HG03175 (cell line): Measurements from ENCODE around the gene NUDT9.
"Not testable (repeated sequence)": the region's sequence is repeated elsewhere in the genome, so short reads cannot be mapped to it uniquely, and the experiment has no call there.

ENCODE experiments used
- ATAC-seq: cut with Tn5 transposase; IDR thresholded peaks from one replicate; pipeline ENCODE4 v1.9.1; 2021; ENCODE audit warnings: mild to moderate bottlenecking, moderate library complexity; ENCODE audit not compliant: unreplicated experiment

The NUDT9 gene

DNA sequence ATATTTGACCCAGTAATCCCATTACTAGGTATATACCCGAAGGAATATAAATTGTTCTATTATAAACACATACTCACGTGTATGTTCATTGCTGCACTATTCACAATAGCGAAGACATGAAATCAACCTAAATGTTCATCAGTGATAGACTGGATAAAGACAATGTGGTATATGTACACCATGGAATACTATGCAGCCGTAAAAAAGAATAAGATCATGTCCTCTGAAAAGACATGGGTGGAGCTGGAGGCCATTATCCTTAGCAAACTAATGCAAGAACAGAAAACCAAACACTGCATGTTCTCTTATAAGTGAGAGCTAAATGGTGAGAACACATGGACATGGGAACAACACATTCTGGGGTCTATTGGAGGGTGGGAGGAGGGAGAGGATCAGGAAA is 36.5 kb downstream of the NUDT9 start:
- no peak for ATAC-seq

DNA sequence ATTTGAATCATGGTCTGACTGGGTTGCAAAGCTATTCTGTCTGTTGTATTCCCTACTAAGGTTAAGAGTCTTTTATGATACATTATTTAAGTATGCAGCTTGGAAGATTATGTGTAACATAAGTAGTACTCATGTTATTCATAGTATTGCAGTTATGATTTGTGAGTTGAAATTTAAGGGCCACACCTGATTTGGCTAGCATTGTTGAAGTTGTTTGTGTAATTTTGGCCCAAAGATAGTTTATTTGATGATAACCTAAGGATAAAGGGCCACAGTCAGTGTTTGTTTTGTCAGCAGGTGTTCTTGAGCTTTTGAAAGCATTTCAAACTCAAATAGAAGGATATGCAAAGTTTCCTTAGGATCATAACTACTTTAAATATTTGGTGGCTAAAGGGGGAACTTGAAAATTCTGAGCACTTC is 38.9 kb downstream of the NUDT9 start:
- ATAC-seq, result no peak

- ATAC-seq, result no peak
These were observed 39.7 kb downstream of the NUDT9 start for GRCh38 chr4:87462102-87462501.

DNA sequence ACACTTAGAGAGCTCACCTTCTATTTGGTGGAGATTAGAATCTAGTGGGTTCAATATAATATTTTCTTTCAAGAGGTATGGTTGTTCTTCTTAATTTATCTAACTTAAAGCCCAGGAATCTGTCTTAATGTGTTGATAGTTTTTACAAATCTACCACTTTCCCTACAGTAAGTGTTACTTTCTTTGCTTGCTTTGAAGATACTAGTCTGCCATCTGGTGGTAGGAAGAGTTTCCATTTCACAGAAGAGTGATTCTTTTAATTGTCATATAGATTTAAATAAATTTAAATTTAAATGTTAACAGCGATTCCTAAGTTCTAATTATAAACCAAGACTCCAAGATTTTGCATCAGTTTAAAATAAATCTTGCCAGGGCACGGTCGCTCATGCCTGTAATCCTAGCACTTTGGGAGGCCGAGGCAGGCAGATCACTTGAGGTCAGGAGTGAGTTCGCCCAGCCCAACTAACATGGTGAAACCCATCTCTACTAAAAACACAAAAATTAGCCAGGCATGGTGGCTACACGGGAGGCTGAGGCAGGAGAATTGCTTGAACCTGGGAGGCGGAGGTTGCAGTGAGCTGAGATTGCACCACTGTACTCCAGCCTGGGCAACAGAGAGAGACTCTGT is 43.5 kb downstream of the NUDT9 start:
- peak; percentile 67 for ATAC-seq

DNA sequence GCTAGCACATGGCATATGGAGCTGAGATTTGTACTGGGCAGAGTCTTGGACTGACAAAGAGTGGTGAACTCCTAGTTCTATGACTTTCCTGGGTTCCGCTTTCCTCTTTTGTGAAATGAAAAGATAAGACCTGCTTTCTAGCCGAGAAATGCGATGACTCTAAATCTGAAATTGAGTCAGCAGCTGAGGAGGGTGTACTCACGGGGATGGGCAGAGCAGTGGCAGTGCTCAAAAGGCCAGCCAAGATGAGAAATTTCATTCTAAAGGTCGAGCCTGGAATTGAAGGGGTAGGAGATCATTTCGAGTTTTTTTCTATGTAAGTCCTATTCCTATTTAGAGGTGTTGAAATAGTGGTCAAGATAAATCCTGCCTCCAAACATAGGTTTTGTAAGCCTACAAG is 47.0 kb downstream of the NUDT9 start:
- ATAC-seq, result no peak

- ATAC-seq, result no peak
These were observed 54.6 kb downstream of the NUDT9 start for GRCh38 chr4:87476934-87477333.

GRCh38 chr4:87478732-87479250 is 56.4 kb downstream of the NUDT9 start:
- no peak for ATAC-seq

DNA sequence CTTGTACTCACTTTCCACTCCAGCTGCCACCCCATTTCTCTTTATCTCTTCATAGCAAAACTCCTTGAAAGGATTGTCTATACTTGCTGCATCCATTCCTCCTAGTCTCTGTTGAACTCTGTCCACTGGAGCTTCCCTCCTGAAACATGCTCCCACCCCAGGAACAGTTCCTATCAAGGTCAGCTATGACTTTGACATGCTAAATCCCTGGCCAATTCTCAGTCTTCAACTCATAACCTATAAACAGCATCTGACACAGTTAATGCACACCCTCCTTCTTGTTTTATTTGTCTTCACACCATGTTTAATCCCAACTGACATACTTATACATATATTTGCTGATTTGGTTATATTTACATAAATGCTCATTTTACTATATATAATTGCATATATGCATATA is 59.0 kb downstream of the NUDT9 start:
- ATAC-seq, result no peak

DNA sequence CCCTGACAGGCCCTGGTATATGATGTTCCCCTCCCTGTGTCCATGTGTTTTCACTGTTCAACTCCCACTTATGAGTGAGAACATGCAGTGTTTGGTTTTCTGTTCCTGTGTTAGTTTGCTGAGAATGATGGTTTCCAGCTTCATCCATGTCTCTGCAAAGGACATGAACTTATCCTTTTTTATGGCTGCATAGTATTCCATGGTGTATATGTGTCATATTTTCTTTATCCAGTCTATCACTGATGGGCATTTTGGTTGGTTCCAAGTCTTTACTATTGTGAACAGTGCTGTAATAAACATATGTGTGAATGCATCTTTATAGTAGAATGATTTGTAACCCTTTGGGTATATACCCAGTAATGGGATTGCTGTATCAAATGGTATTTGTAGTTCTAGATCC is 60.9 kb downstream of the NUDT9 start:
- ATAC-seq, result not testable (repeated sequence)

DNA sequence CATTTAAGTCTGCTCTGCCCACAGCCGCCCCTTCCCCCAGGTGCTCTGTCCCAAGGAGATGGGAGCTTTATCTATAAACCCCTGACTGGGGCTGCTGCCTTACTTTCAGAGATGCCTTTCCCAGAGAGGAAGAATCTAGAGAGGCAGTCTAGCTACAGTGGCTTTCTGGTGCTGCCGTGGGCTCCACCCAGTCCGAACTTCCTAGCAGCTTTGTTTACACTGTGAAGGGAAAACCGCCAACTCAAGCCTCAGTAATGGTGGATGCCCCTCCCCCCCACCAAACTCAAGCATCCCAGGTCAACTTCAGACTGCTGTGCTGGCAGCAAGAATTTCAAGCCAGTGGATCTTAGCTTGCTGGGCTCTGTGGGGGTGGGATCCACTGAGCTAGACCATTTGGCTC is 66.3 kb downstream of the NUDT9 start:
- ATAC-seq, result not testable (repeated sequence)

GRCh38 chr4:87489678-87490077 is 67.3 kb downstream of the NUDT9 start:
- ATAC-seq, result no peak

DNA sequence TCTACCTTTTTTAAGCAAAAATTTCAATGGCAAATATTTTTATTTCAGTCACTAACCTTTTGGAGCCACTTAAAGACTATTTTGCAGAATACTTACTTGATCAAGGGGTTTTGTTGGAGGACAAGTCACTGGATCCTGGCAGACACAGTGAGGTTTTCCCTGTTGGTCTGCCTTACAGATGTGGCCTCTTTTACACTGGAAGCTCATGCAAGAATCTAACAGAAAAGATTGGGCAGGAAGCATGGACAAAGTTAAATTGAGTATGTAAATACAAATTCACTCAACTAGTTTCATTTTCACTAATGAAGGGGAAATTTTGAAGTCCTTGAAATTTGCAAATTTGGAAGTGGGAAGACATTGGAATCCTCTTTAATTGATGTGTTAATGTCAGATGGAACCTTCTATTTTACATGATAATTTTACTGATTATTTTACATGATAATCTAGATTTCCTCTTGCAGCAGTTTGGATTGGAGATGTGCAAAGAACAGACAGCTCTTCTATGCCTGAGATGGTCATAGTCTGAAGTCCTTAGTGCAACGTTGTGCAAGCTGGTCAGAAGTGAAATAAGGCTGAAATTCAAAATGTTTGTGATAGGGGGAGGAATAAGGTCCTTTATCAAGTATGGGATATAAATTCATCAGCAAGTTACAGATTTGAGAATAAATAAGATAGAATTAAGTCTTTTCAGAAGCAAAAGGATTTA is 68.4 kb downstream of the NUDT9 start:
- ATAC-seq, result no peak

GRCh38 chr4:87491436-87491835 is 69.1 kb downstream of the NUDT9 start:
- no peak for ATAC-seq

GRCh38 chr4:87491851-87492250 is 69.5 kb downstream of the NUDT9 start:
- not testable (repeated sequence) for ATAC-seq

DNA sequence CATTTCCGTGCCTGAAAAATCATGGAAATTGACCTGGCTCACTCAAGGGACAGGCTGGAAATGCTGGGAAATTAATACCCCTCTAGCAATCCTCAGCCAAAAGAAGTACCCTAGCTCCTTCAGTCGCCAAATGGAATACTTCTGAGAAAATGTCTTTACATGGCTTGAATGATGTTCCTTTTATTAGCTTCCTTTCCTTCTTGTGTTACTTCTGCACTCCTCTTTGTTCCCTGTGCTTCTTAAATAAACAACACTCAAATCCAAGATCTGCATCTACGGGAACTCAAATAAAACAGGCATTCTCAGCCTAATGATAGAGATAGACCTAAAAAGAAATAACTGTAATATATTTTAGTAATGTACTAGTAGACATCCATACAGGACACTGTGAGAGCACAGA is 70.7 kb downstream of the NUDT9 start:
- ATAC-seq, result no peak

GRCh38 chr4:87497159-87497558 is 74.8 kb downstream of the NUDT9 start:
- no peak for ATAC-seq

DNA sequence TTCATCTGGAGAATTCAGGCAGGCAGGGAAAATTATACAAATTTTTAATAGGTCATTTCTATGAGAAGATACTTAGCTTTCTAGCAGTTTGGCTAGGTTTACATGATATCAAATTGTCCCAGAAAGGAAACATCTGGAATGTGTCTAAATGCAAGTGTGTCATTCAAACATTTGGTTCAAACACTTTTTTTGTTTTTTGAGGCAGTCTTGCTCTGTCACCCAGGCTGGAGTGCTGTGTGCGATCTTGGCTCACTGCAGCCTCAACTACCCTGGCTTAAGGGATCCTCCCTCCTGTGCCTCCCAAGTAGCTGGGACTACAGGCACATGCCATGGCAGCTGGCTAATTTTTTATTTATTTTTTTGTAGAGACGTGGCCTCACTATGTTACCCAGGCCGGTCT is 75.2 kb downstream of the NUDT9 start:
- ATAC-seq, result no peak

- ATAC-seq, result peak; percentile 67
These were observed 76.1 kb downstream of the NUDT9 start for GRCh38 chr4:87498446-87498900.

GRCh38 chr4:87499403-87500091 is 77.2 kb downstream of the NUDT9 start:
- ATAC-seq, result peak; percentile 68

DNA sequence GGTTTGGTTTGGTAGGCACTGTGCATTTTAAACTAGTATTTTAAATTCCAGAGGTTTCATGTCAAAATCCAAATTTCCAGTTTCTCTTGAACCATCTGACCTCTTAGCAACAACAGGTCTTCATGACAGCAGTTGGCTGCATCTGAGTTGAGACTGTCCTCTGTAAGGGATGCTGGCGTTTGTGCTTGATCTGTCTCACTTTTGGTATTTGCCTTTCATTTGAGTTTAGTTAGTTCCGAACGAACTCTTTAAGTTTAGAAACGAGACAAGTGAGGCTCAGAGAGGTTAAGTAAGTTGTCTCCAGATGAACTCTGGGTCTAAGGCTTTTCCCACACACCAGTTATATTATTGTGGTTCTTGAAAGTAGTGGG is 77.7 kb downstream of the NUDT9 start:
- peak; percentile 35 for ATAC-seq

GRCh38 chr4:87502580-87503238 is 80.3 kb downstream of the NUDT9 start:
- no peak for ATAC-seq
